ENCODE data around the gene PIGM. TPM values are rescaled to one million over a fixed set of nuclear protein-coding genes. Genes with fewer than 3 reads are reported as not detected.

Gene PIGM
- total RNA-seq, 1 experiment from 2014 or later: 7.7 TPM

GRCh38 chr1:160079448-160079847 lies 47.7 kb upstream of the PIGM start:
- BruUV-seq (replicated peaks): no TSS peak
- H3K27me3 Mint-ChIP-seq (ENCODE audit: insufficient read depth, unreplicated experiment): peaks cover 64% of the 10 kb centered on the region
- TF ChIP-seq CTCF (IDR thresholded peaks at IDR 0.05; ENCODE audit: unreplicated experiment): no peak
- no peak overlapping the region for H3K27ac Mint-ChIP-seq (ENCODE audit: low read depth, unreplicated experiment)
- CTCF ChIA-PET: interaction anchor here (0.6 to 49.6 kb wide), 30 partner anchors 1 to 940 kb away, joined by 3 to 1546 read pairs (median 6); partner anchors contain the start of genes IGSF8, IGSF9, KCNJ10 and KCNJ9
- intact Hi-C loops (cut with micrococcal nuclease): loop anchor here (10.0 kb wide), 1 partner anchor 145 kb away; no protein-coding TSS in a partner anchor
- peaks cover 4% of the 10 kb centered on the region for H3K36me3 Mint-ChIP-seq (ENCODE audit: insufficient read depth, unreplicated experiment)
- no peaks in the 10 kb centered on the region for H3K4me1 Mint-ChIP-seq (ENCODE audit: insufficient read depth, unreplicated experiment)
- H3K9me3 Mint-ChIP-seq (ENCODE audit: unreplicated experiment): no peaks in the 10 kb centered on the region
- DNase-seq (ENCODE audit: unreplicated experiment): no peak
- POLR2A ChIA-PET: interaction anchor here (0.9 to 2.7 kb wide), 5 partner anchors 8 to 183 kb away, joined by 3 to 16 read pairs (median 3); partner anchors contain the start of gene PIGM
- H3K4me3 Mint-ChIP-seq (ENCODE audit: unreplicated experiment): no peak overlapping the region

- no peak overlapping the region for H3K4me3 Mint-ChIP-seq (ENCODE audit: unreplicated experiment)
- DNase-seq (ENCODE audit: unreplicated experiment): peak; percentile 67
- CTCF ChIA-PET: interaction anchor here (0.5 to 49.6 kb wide), 51 partner anchors 2 to 1967 kb away, joined by 3 to 1546 read pairs (median 4); partner anchors contain the start of genes IGSF8, IGSF9, KCNJ10 and KCNJ9
- H3K36me3 Mint-ChIP-seq (ENCODE audit: insufficient read depth, unreplicated experiment): peaks cover 4% of the 10 kb centered on the region
- no peak overlapping the region for H3K27ac Mint-ChIP-seq (ENCODE audit: low read depth, unreplicated experiment)
- H3K4me1 Mint-ChIP-seq (ENCODE audit: insufficient read depth, unreplicated experiment): no peaks in the 10 kb centered on the region
- H3K9me3 Mint-ChIP-seq (ENCODE audit: unreplicated experiment): no peaks in the 10 kb centered on the region
- BruUV-seq (replicated peaks): no TSS peak
- peak; percentile 98 for TF ChIP-seq CTCF (IDR thresholded peaks at IDR 0.05; ENCODE audit: unreplicated experiment)
- POLR2A ChIA-PET: interaction anchor here (0.6 to 2.7 kb wide), 12 partner anchors 8 to 184 kb away, joined by 3 to 16 read pairs (median 3); partner anchors contain the start of gene PIGM
- peaks cover 64% of the 10 kb centered on the region for H3K27me3 Mint-ChIP-seq (ENCODE audit: insufficient read depth, unreplicated experiment)
- intact Hi-C loops (cut with micrococcal nuclease): loop anchor here (1.0 to 10.0 kb wide), 2 partner anchors 32 to 144 kb away; no protein-coding TSS in a partner anchor
Measured at GRCh38 chr1:160078512-160079195, 46.9 kb upstream of the PIGM start.

DNA sequence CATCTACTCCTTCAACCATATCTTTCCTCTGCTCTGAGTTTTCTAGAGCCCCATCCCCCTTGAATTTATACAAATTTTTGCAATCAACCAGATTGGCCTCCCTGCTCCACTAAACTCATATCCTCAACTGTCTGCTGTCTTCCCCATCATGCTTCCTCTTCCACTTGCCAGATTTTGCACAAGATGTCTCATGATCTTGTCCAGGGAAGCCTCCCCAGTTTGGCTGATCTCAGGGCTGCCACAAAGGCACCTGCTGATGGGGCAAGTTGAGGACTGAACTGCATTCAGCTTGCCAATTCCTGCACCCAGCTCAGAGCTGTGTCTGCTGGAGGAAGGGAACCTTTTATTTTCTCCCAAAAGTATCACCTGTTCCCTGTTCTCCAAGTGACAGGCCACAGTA lies 45.7 kb upstream of the PIGM start:
- BruUV-seq (replicated peaks): no TSS peak
- peaks cover 56% of the 10 kb centered on the region for H3K27me3 Mint-ChIP-seq (ENCODE audit: insufficient read depth, unreplicated experiment)

More for the DNA sequence above, 45.7 kb upstream of the PIGM start:
- CTCF ChIA-PET: interaction anchor here (0.6 to 49.6 kb wide), 25 partner anchors 3 to 936 kb away, joined by 3 to 1546 read pairs (median 7); partner anchors contain the start of genes IGSF8, KCNJ10, KCNJ9 and PIGM
- TF ChIP-seq CTCF (IDR thresholded peaks at IDR 0.05; ENCODE audit: unreplicated experiment): no peak
- intact Hi-C loops (cut with micrococcal nuclease): loop anchor here (10.0 kb wide), 1 partner anchor 143 kb away; no protein-coding TSS in a partner anchor
- no peak overlapping the region for H3K27ac Mint-ChIP-seq (ENCODE audit: low read depth, unreplicated experiment)
- no peaks in the 10 kb centered on the region for H3K9me3 Mint-ChIP-seq (ENCODE audit: unreplicated experiment)
- no peak for DNase-seq (ENCODE audit: unreplicated experiment)
- H3K4me3 Mint-ChIP-seq (ENCODE audit: unreplicated experiment): no peak overlapping the region
- POLR2A ChIA-PET: interaction anchor here (1.1 to 1.4 kb wide), 2 partner anchors 14 to 27 kb away, joined by 3 to 4 read pairs; no protein-coding TSS in a partner anchor
- H3K4me1 Mint-ChIP-seq (ENCODE audit: insufficient read depth, unreplicated experiment): no peaks in the 10 kb centered on the region
- H3K36me3 Mint-ChIP-seq (ENCODE audit: insufficient read depth, unreplicated experiment): peaks cover 4% of the 10 kb centered on the region

Measured in MCF 10A (cell line).